ENCODE data around the gene PROZ. TPM values are rescaled to one million over a fixed set of nuclear protein-coding genes. Genes with fewer than 3 reads are reported as not detected.

Gene PROZ
- total and polyA plus RNA-seq, 9 of the 15 experiments (the other 6 are each of a cell fraction or from before 2014, with no cell fraction given), result not detected

DNA sequence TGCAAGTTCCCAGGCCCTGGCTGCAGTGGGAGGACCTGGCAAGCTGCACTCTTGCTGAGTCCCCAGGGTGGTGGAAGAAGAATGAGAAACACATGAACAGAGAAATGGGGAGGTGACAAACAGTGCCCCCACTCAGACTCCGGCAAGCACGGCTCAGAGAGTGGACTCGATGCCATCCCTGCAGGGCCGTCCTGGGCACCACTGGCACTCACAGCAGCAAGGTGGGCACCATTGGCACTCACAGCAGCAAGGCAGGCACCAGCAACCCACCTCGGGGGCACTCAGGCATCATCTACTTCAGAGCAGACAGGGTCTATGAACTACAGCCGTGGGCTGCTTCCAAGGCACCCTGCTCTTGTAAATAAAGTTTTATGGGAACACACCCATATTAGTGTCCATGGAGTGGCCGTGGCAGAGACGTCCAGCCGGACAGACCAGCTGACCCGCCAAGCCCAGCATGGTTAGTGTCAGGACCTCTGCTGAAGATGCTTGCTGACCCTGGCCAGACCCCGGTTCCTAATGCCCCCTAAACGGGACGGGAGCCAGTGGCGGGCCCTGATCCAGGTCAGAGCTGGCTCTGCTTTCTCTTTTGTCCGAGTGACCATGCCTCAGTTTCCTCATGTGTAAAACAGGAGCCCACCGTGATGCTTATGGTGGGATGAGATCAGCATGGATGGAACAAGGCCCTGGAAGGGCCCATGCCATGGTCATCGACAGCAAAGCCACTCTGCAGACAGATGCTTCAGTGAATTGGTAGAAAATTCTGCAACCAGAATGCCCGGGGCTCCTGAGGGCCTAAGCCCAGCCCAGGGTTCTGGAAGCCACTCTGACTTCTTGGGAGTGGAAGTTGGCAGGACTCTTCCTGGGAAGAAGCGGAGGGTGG lies 37.9 kb upstream of the PROZ start:
- no peak overlapping the region for H3K4me2 ChIP-seq (ENCODE audit: insufficient read depth, low read length)
- no peak overlapping the region for H3K4me3 ChIP-seq
- no peak for DNase-seq (ENCODE audit: extremely low read depth in 1 of 4, low spot score in 3 of 4)
- H4K20me1 ChIP-seq (replicated peaks; ENCODE audit: control insufficient read depth, insufficient read depth, low read length), result no peaks in the 10 kb centered on the region
- BruUV-seq (replicated peaks), result no TSS peak
- in situ Hi-C loops (cut with MboI) (no loop called here), intact Hi-C loops (cut with micrococcal nuclease) (no loop called here)
- peaks cover 0 to 80% of the 10 kb centered on the region in 2 experiments; a peak in 4 of 5 replicates for H3K27me3 ChIP-seq (ENCODE audit: control insufficient read depth in 2 of 2, insufficient read depth in 2 of 2, low read length in 2 of 2)
- no peaks in the 10 kb centered on the region for H3K79me2 ChIP-seq (ENCODE audit: control insufficient read depth, insufficient read depth, low read length)
- H3K9me3 ChIP-seq (replicated peaks; ENCODE audit: control insufficient read depth, insufficient read depth, low read depth, low read length), result no peaks in the 10 kb centered on the region
- no peak for FAIRE-seq
- ATAC-seq, result no peak
- no peak for TF ChIP-seq PTRF (tag; IDR thresholded peaks at IDR 0.05)
- peak; percentile 45; the same call in 1 of the 2 replicates for TF ChIP-seq ZBTB40 (IDR thresholded peaks at IDR 0.05)
- TF ChIP-seq ZBTB40 (CRISPR knock-in tag; IDR thresholded peaks at IDR 0.05), result no peak
- ChIA-PET POLR2A (no interaction called here), CTCF (ENCODE audit: low intra/inter-chr PET ratio) (no interaction called here)
- H3K9ac ChIP-seq (ENCODE audit: insufficient read depth in 1 of 2, low read depth in 2 of 2, low read length in 2 of 2), result no peak overlapping the region
- WGBS (ENCODE audit: insufficient coverage, low coverage, missing lambda C conversion rate), result 1% methylated on average over 18 of the region's 19 CpGs
- H2AFZ ChIP-seq (ENCODE audit: low read depth, low read length), result no peak overlapping the region
- no peaks in the 10 kb centered on the region for H3K36me3 ChIP-seq (ENCODE audit: control insufficient read depth, insufficient read depth, low read length)
- peaks cover 0 to 16% of the 10 kb centered on the region in 2 experiments; a peak in 2 of 5 replicates for H3K4me1 ChIP-seq (replicated peaks in 1 of 2; ENCODE audit: control insufficient read depth in 2 of 2, insufficient read depth in 2 of 2, low read length in 2 of 2)
- no peak overlapping the region for H3K27ac ChIP-seq (ENCODE audit: extremely low read depth, low read depth, low read length)
- no peaks in the 10 kb centered on the region for H3K9me1 ChIP-seq (ENCODE audit: control insufficient read depth, insufficient read depth, low read length)

Data from K562 (cell line).